Stimulated activated CD8-positive, alpha-beta memory T cell treated with anti-CD3 and anti-CD28 coated beads, Interleukin-4, amount 100 ng/mL, for 1 hour (primary cell): ENCODE data around the gene HECW1.

Source experiments
- DNase-seq, 2 donors: peaks; one replicate each; pipeline ENCODE4 v3.0.0-alpha.2; 2020; ENCODE audit warnings: low read depth in 2 of 2, low spot score in 1 of 2

HECW1 gene

DNA sequence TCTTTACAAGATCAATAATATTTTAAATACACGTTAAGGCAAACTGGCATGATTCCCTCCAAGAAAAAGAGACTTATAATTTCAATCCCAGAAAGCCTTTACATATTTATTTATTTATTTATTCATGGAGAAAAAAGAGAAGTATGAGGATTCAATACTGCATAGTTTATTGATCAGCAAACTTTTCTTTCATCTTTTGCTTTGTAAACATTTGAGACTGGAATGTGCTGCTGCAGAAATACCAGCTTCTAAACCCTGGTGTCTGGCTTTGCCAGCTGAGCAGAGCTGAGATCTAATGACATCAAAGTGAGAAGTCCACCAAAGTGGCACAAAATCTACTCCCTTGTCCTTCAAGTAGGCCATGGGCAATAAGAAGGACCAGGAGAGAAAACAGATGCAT, 376.8 kb downstream of the HECW1 start:
- DNase-seq = no peak

DNA sequence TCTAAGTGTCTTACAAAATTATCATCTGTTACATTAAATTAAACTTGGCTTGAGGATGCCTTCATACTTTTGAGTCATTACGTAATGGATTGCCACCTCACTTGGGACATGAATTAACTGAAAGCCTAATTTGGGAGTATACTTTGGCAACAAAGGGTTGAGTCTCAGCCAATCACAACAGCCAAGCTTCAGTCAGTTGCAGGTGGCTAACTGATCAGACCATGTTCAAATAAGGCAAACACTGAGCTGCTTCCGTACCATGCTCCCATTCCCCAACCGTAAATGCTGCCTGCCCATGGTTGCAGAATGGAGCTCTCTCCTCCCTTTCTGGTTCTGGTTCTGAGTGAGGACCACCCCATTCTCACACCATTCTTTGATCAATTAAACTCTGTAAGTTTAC, 377.6 kb downstream of the HECW1 start:
- no peak for DNase-seq

DNA sequence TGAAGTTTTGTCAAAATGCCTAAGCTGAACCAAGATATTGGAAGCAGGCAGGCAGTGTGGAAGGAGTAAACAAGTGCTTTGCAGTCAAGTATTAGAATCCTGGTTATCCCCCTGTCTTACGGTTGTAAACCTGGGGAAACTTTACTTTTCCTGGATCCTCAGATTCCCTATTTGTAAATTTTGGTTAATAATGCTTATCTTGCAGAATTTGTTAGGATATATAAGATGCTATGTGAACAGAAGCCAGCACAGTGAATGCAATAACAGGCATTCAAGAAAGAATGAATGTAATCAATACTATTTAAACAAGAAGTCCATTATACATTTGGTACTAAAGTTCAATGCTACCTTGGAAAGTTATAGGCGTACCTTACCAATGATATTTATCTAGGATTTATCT, 378.7 kb downstream of the HECW1 start:
- DNase-seq = no peak

DNA sequence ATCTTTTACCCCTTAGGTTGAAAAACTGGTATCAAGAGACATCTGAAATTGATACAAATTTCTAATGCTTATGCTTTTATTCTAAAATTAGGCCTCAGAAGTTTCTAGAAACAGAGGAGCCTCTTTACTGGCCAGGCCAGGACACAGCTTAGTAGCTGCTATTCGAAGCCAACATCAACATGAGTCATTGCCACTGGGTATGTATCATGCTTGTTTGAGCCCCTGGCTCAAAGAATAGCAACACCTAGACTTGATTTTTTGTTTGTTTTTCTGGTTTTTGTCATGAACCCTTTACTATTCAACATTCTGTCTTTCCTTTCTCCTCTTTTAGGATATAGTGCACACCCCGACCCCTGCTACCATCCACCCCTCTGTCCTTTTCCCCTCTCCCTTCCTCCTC, 379.5 kb downstream of the HECW1 start:
- no peak for DNase-seq

DNA sequence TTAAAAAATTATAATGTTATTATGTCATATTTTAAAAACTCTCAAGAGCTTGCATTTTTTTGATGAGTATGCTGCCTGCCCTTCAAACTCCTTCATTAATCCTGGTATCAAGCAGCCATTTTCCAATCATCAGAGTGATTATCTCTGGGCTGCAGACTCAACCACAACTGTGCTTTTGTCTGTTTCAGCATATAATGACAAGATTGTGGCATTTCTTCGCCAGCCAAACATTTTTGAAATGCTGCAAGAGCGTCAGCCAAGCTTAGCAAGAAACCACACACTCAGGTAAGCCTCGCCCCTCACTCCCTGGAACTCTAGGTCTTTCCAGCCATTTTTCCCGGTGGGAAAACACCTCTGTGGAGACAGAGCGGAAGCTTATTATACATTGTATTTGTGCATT, 380.4 kb downstream of the HECW1 start:
- DNase-seq = no peak

DNA sequence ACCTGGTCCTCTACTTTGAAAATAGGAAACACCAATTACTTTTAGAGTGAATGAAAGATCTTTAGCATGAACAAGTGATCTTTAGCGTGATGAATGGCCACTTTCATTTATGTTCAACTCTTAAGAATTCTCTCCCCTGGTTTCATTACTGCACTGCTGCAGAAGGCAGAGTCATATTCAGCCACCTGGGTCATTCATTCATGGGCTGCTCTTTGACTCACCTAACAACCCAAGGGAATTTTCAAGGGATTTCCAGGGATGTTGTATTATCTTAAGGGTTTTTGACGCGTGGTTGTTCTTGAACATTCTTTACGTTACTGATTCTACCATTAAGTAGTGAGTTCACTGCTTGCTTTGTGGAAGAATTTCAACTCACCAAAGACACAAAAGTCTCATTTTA, 383.1 kb downstream of the HECW1 start:
- DNase-seq = no peak

DNA sequence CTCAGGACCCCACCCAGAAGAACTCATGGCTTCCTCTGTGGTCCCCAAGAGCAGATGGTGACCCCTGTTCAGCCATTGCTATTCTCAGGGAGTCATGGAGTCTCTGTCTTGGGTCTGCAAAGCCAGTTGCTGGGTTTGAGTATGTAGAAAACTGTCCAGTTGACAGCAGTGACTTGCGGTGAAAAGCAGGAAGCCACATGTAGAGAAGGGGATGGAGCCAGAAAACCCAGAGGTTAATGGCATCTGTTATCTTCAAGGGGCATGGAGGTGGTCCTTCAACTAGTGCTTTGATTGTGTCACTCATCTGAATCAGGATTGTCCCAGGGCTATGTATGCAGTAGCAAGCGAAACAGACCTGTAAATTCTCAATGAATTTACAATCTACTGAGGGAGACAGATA, 384.1 kb downstream of the HECW1 start:
- no peak for DNase-seq

DNA sequence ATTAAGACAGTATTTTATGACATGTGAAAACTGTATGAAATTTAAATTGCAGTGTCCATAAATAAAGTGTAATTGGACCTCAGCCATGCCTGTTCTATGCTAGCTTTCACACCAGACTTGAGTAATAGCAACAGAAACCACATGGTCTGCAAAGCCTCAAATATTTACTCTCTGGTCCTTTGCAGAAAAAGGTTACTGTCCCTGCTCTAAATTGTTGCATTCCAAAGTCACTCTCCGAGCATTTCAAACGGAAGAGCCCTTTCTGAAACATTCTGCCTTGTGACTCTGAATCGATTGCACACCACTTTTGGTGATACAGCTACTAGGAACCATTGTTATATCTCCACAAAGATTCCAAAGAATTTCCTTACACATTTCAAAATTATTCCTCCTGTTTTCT, 389.4 kb downstream of the HECW1 start:
- no peak for DNase-seq

DNA sequence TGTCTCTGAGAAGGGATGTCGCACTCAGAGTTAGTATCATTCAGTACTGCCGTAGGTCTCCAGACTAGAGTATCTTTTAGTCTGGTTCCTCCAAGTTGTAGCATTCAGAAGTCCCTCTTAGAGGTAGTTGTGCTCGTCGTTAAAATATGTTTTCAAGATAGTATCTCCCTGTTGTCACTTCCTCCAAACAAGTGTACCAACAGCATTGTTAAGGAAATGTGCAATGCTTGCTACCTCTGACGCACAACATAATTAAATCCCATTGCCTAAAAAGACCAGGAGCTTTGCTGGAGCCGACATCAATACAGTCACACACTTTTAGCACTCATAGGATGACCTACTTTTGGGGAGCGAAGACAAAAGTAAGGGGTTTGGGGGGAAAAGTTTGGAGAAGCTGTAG, 390.5 kb downstream of the HECW1 start:
- no peak for DNase-seq

DNA sequence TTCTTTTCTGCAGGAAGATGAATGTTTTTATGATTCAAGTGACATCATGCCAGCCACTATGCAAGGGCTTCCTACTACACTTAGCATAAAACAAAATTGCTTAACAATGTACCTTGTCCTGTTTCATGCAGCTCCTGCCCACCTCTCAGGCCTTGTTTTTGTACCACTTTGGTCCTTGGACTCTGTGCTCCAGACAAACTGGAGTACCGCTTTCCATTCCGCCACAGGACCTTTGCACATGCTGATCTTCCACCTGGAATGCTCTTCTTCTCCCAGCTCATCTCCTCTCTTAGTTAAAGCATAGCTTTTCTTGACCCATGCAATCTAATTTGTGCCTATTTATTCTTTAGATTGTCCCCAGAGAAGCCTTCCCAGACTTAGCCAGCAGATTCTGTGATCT, 393.0 kb downstream of the HECW1 start:
- DNase-seq = no peak

DNA sequence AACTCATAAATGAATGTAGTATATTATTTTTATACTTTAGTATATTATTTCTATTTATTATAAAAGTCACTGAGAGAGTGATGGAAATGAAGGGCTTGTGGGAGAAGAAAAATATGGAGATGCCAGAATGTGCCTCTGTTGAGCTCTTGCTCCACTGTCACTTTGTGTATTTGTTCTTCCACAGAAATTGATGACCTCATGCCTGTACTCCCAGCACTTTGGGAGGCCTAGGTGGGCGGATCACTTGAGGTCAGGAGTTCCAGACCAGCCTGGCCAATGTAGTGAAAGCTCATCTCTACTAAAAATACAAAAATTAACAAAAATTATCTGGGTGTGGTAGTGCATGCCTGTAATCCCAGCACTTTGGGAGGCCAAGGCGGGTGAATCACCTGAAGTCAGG, 394.0 kb downstream of the HECW1 start:
- DNase-seq = no peak

DNA sequence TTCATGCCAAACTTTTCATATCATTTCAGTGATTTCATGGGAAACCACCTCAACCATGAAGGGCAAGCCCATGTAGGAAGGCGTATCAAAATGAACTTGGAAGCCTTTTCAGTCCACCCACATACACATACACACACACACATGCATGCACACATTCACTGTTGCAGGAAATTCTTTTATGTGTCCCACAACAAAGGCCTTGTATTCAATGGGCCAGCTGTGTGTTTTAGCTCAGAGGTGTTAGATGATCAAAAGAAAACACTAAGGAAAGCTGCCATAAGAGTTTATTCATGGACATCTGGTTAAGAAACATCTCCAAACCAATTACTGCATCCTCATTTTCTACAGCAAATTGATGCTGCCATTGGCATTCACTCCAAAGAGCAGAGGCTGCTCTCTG, 396.0 kb downstream of the HECW1 start:
- no peak for DNase-seq

DNA sequence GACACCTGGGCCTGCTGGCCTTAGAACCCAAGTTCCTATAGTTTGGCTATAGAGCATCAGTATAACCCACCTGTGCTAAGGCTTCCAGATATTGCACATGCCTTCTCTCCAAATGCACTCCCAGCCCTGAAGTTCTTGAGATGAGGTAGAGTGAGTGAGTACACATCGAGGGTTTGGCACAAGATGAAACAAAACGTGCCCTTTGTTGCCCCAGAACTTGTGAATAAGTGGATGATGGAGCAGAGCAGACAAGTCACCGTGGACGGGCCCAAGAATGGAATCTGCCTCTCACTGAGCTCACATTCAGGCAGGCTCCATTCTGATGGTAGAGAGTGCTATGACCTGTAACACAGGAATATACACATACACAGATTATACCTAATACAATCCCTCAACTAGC, 397.5 kb downstream of the HECW1 start:
- DNase-seq = no peak

DNA sequence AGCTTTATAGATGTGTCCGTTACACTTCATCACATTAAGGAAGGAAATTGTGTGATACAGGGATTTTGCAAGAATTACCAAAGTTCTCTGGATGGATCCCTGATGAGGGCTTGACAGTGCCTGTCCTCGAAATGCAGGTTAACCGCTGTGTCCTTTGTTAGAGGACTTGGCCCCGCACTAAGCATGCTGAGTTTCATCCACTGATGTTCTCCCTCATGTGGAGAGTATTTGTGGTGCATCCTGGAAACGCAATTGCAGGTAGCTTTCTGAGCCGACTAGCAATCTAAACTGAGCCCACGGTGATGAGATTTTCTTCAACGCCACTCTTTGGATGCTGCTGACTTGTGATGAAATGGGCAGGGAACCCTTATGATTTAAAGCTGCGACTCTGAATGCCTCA, 398.6 kb downstream of the HECW1 start:
- DNase-seq = no peak

DNA sequence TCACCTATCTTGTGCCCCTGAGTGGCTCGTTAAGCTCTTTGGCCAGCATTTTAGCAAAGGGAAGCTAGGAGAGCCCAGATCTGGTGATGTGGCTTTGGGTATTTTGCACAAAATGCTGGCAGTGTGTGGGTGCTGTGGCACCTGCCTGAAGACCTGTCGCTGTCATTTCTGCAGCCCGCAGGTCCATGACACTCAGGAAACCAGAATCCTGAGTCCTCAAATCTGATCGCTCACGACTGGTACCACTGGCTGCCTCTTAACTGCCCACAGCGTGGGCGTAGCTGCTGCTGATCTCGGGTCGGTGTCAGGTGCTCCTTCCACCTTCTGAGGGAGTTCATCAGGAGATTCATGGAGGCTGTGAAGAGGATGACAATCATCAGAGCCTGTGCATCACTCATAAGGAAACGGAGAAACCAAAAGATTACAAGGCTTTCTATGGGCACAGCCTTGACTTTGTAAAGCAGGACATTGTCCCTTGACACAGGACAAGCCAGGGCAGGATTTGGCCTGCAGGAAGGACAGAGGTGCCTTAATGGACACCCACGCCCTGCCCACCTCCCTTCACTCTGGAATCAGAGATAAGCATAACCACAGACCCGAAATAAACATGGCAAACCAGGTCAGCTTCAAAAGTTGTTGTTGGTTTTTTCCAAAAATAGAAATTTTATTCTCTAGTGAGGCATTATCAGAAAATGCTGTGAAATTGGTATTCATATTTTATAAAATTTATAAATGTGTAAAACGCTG, 399.5 kb downstream of the HECW1 start:
- DNase-seq = no peak

DNA sequence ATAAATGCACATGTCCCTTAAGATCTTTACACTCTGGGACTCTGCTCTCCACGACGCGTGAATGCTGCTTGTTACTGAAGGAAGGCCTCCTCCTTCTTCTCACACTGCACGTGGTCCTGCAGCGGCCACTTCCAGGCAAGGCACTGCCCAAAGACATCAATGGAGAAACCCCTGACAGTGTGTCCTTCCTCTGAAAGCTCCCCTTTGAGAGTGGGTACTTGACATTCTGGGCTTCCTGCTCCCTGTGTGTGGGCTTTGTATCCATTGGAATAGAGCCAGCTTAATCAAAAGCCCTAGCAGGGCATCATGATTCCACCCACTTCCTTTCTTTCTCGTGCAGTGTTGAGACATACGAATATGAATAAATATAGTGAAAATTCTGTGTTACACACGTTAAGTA, 400.8 kb downstream of the HECW1 start:
- DNase-seq = no peak

DNA sequence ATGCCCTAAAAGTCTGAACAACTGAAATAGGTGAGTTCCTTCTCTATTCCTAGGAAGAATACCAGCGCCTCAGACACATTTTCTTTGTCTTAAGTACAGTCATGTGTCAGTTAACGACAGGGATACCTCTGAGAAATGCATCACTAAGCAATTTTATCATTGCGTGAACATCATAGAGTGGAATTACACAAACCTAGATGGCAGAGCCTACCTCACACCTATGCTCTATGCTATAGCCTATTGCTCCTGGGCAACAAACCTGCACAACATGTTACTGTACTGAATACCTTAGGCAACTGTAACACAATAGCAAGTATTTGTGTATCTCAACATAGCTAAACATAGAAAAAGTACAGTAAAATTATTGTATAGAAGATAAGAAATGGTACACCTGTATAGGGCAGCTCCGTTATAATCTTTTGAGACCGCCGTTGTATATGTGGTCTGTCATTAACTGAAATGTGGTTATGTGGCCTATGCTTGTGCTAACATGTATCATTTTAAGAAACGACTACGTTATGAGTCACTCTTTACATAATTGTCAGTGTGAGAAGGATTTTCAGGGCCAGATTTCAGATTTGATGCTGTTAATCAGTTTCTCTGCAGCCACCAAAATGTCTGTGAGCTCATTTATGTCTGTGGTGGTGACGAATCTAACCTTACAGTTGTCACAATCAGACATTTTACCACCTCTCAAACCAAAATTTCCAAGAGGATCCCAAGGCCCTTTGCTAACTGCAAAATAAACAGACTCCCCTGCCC, 404.3 kb downstream of the HECW1 start:
- DNase-seq = no peak

DNA sequence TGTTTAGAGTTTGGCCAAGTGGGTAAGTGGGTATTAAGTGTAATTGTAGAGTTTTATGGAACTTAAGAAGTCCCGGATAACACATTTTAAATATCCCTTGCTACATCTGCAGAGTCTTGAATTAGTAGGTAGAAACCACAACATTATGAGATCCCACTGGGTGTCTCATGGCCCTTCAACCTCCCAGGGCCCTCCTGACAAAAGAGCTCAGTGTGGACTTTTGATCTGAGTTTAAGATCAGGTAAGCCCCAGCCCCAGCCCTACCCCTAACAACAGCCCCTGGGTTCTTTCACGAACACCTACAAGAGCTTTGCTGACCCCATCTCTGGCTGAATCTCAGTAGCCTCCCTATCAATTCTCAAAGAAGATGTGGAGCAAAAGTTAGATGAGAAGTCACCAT, 405.0 kb downstream of the HECW1 start:
- no peak for DNase-seq

DNA sequence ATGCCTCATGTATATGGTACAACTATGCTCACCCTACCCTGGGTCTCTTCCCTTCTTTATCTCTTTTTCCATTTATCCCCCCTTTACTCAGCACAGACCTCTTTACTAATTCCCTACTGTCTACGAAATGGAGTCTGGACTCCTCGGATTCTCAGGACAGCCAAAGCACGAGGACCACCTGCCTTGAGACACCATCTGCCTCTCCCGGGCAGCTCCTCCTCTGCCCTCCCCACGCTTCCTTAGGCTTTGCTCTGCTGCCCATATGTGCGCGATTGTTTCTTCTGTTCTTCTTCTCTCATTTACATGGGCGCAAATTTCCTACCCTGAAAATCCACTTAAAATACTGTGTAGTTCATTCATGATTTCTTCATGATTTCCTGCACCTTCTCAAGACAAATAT, 407.8 kb downstream of the HECW1 start:
- no peak for DNase-seq

DNA sequence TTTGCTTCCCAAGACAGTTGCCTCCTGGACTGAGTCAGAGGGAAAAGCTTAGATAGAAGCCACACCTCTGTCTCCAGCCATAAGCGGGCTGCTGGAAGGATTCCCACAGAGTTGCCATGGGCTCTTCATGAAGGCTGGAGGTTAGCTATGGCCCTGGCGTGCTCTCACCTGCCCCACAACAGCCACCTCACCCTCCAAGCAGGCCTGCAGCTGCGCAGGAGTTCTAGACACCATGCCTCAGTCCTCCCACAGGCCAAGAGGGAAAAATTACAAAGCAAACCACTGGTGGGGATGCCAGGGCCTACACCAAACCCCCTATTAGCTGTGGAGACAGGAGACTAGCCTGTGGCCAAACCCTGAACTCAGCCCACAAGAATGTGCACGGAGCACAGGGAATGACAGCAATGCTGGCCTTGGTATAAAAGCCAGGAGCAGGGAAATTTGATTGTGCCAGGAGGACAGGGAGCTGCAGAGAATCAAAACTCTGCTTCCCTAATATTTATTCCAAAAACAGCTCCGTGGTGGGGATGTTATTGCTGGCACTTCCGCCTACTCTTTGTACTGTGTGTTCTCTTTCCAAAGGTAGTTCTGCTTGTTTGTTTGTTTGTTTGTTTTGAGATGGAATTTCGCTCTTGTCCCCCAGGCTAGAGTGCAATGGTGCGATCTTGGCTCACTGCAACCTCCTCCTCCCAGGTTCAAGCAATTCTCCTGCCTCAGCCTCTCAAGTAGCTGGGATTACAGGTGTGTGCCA, 410.1 kb downstream of the HECW1 start:
- no peak for DNase-seq

DNA sequence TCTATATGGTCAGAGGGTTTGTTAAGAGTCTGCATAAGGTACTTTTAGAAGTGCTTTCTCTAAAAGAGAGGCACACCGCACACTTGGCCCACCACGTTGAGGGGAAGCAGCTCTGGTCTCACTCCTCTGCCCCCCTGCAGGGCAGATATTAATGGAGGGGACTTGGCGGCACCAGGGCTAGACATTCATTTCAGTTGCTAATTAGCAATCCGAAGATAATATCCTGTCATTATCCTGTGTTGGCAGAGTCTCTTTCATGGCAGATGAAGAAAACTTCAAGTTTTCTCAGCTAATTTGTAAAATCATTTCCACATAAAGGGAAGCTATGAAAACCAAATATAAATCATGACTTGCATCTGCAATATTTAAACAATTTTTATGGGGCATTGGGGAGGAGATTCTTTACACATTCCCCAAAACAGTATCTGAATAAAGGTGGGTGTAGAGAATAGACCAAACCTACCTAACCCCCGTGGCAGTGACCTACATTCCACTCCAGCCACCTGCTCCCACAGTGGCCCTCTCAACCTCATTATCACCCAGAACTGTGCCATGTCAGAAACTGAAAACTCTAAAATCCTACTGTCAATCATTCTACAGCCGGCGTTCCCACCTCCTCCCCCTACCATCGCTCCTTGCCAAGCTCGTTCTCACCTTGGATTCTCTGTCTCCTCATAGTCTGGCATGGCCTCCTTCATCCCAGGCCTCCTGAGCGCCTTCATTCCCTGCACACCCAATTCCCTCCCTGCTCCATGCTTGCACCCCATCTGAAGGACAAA, 416.3 kb downstream of the HECW1 start:
- DNase-seq = no peak
